KOPT-K1 (cell line): Measurements from ENCODE around the gene VRK2.
"Not testable (repeated sequence)": the region's sequence is repeated elsewhere in the genome, so short reads cannot be mapped to it uniquely, and the experiment has no call there.

Source experiments
- H3K27ac ChIP-seq: fragments of 200-600 bp; sonication (generic); 2 replicates; pipeline ENCODE4 v1.5.1; 2016; ENCODE audit warnings: antibody characterized with exemption, mild to moderate bottlenecking, low read depth, low read length; ENCODE audit not compliant: poor library complexity, severe bottlenecking
- H3K36me3 ChIP-seq: fragments of 200-600 bp; sonication (generic); 2 replicates; pipeline ENCODE4 v1.5.1; 2017; ENCODE audit warnings: antibody characterized with exemption, mild to moderate bottlenecking, low read length, moderate library complexity; ENCODE audit not compliant: insufficient read depth
- H3K9me3 ChIP-seq: fragments of 200-600 bp; sonication (generic); 2 replicates; pipeline ENCODE4 v1.5.1; 2017; ENCODE audit warnings: antibody characterized with exemption, low read length, mild to moderate bottlenecking; ENCODE audit not compliant: insufficient read depth, poor library complexity, severe bottlenecking

VRK2 gene

GRCh38 chr2:58113563-58113962, 67.0 kb downstream of the VRK2 start:
- H3K36me3 ChIP-seq, H3K9me3 ChIP-seq, H3K27ac ChIP-seq: not testable (repeated sequence)

GRCh38 chr2:58120626-58121229, 74.1 kb downstream of the VRK2 start:
- Histone ChIP-seq H3K36me3 (no peaks in the 10 kb centered on the region), H3K27ac (no peak overlapping the region), H3K9me3 (no peaks in the 10 kb centered on the region)

- H3K36me3 ChIP-seq: no peaks in the 10 kb centered on the region
These were observed 75.4 kb downstream of the VRK2 start for GRCh38 chr2:58122040-58122439.

GRCh38 chr2:58122540-58122939, 75.9 kb downstream of the VRK2 start:
- Histone ChIP-seq H3K9me3 (no peaks in the 10 kb centered on the region), H3K27ac (no peak overlapping the region), H3K36me3 (no peaks in the 10 kb centered on the region)

More at GRCh38 chr2:58122040-58122439, 75.4 kb downstream of the VRK2 start:
- Histone ChIP-seq H3K27ac (no peak overlapping the region), H3K9me3 (no peaks in the 10 kb centered on the region)

GRCh38 chr2:58127111-58127510, 80.5 kb downstream of the VRK2 start:
- Histone ChIP-seq H3K36me3 (no peaks in the 10 kb centered on the region), H3K9me3 (no peaks in the 10 kb centered on the region), H3K27ac (no peak overlapping the region)

GRCh38 chr2:58130238-58130637, 83.6 kb downstream of the VRK2 start:
- Histone ChIP-seq H3K36me3 (no peaks in the 10 kb centered on the region), H3K9me3 (no peaks in the 10 kb centered on the region), H3K27ac (no peak overlapping the region)

GRCh38 chr2:58131191-58132011, 84.8 kb downstream of the VRK2 start:
- Histone ChIP-seq H3K9me3 (no peaks in the 10 kb centered on the region), H3K27ac (no peak overlapping the region), H3K36me3 (no peaks in the 10 kb centered on the region)

GRCh38 chr2:58133395-58133794, 86.8 kb downstream of the VRK2 start:
- H3K9me3 ChIP-seq: no peaks in the 10 kb centered on the region
- no peaks in the 10 kb centered on the region for H3K36me3 ChIP-seq
- H3K27ac ChIP-seq: no peak overlapping the region

- Histone ChIP-seq H3K27ac (no peak overlapping the region), H3K36me3 (no peaks in the 10 kb centered on the region), H3K9me3 (no peaks in the 10 kb centered on the region)
These were observed 89.3 kb downstream of the VRK2 start for GRCh38 chr2:58135861-58136260.

GRCh38 chr2:58137221-58137620, 90.6 kb downstream of the VRK2 start:
- no peaks in the 10 kb centered on the region for H3K9me3 ChIP-seq
- H3K36me3 ChIP-seq: no peaks in the 10 kb centered on the region
- no peak overlapping the region for H3K27ac ChIP-seq

GRCh38 chr2:58137856-58138255, 91.2 kb downstream of the VRK2 start:
- no peak overlapping the region for H3K27ac ChIP-seq

GRCh38 chr2:58138396-58139030, 91.9 kb downstream of the VRK2 start:
- no peaks in the 10 kb centered on the region for H3K9me3 ChIP-seq
- no peak overlapping the region for H3K27ac ChIP-seq
- H3K36me3 ChIP-seq: no peaks in the 10 kb centered on the region

More at GRCh38 chr2:58137856-58138255, 91.2 kb downstream of the VRK2 start:
- Histone ChIP-seq H3K9me3 (no peaks in the 10 kb centered on the region), H3K36me3 (no peaks in the 10 kb centered on the region)

GRCh38 chr2:58140508-58141072, 94.0 kb downstream of the VRK2 start:
- no peaks in the 10 kb centered on the region for H3K36me3 ChIP-seq
- H3K27ac ChIP-seq: no peak overlapping the region
- no peaks in the 10 kb centered on the region for H3K9me3 ChIP-seq

- not testable (repeated sequence) for H3K36me3 ChIP-seq, H3K27ac ChIP-seq, H3K9me3 ChIP-seq
These were observed 99.2 kb downstream of the VRK2 start for GRCh38 chr2:58145769-58146168.

GRCh38 chr2:58146707-58147106, 100.1 kb downstream of the VRK2 start:
- Histone ChIP-seq H3K27ac (no peak overlapping the region), H3K36me3 (no peaks in the 10 kb centered on the region), H3K9me3 (no peaks in the 10 kb centered on the region)
